ENCODE measurements around the gene ZSCAN18. TPM values are rescaled to one million over a fixed set of nuclear protein-coding genes. Genes with fewer than 3 reads are reported as not detected.

Gene ZSCAN18
- total and polyA plus RNA-seq, 4 donors, result 22.1 to 123 (median 53.0) TPM

- peak within 1 kb of the TSS; percentile 89 to 92 for H3K27ac ChIP-seq (ENCODE audit: low read depth in 1 of 2, low read length in 1 of 2)
- peak within 1 kb of the TSS; percentile 64 for H3K4me3 ChIP-seq
- peaks cover 0 to 71% (median 6%) of the 10 kb centered on the region in 4 donors for H3K9me3 ChIP-seq (ENCODE audit: control insufficient read depth in 4 of 4, insufficient read depth in 3 of 4, low read length in 3 of 4)
- peak; percentile 88 for ATAC-seq (ENCODE audit: insufficient read depth, low FRiP score)
- no peak for TF ChIP-seq CTCF (IDR thresholded peaks at IDR 0.05; ENCODE audit: control extremely low read depth, extremely low read depth)
- peak within 1 kb of the TSS; percentile 81 to 85 for H3K9ac ChIP-seq (ENCODE audit: insufficient read depth in 1 of 2, low read length in 2 of 2)
- 2 to 3% methylated on average over 50 to 62 of the region's 62 CpGs for WGBS, 2 donors
- peak; percentile 96 to 98 (median 96) for DNase-seq
- peaks cover 0 to 14% (median 5%) of the 10 kb centered on the region in 5 donors for H3K4me1 ChIP-seq (ENCODE audit: control insufficient read depth in 5 of 5, insufficient read depth in 5 of 5, low read length in 5 of 5)
- peaks cover 0 to 26% (median 11%) of the 10 kb centered on the region in 4 donors for H3K36me3 ChIP-seq (ENCODE audit: control insufficient read depth in 4 of 4, insufficient read depth in 4 of 4, low read length in 4 of 4)
- H3K27me3 ChIP-seq (ENCODE audit: control insufficient read depth in 3 of 3, insufficient read depth in 3 of 3, low read length in 2 of 3), result no peaks in the 10 kb centered on the region
These were observed 38.9 kb downstream of the ZSCAN18 start, which contains the start of gene ZNF135 for GRCh38 chr19:58059003-58059670. Gene ZNF135, plus strand, starts transcription at chr19:58059282. Its CDS starts 721 bp downstream, at chr19:58060003.

- Histone ChIP-seq H3K9me3 (ENCODE audit: control insufficient read depth in 4 of 4, insufficient read depth in 3 of 4, low read length in 3 of 4) (peaks cover 0 to 72% (median 2%) of the 10 kb centered on the region in 4 donors), H3K36me3 (ENCODE audit: control insufficient read depth in 4 of 4, insufficient read depth in 4 of 4, low read length in 4 of 4) (peaks cover 0 to 19% (median 8%) of the 10 kb centered on the region in 4 donors), H3K27ac (ENCODE audit: low read depth in 1 of 2, low read length in 1 of 2) (peak overlapping the region in 1 of 2 donors; percentile 79), H3K4me1 (ENCODE audit: control insufficient read depth in 5 of 5, insufficient read depth in 5 of 5, low read length in 5 of 5) (peaks cover 0 to 14% (median 5%) of the 10 kb centered on the region in 5 donors), H3K9ac (ENCODE audit: insufficient read depth in 1 of 2, low read length in 2 of 2) (peak overlapping the region in 1 of 2 donors; percentile 81), H3K27me3 (ENCODE audit: control insufficient read depth in 3 of 3, insufficient read depth in 3 of 3, low read length in 2 of 3) (no peaks in the 10 kb centered on the region), H3K4me3 (no peak overlapping the region)
- TF ChIP-seq CTCF (IDR thresholded peaks at IDR 0.05; ENCODE audit: control extremely low read depth, extremely low read depth), result no peak
- WGBS, 2 donors, result 90 to 91% methylated on average over 13 of the region's 13 CpGs
- DNase-seq, result no peak
- no peak for ATAC-seq (ENCODE audit: insufficient read depth, low FRiP score)
These were observed 39.6 kb downstream of the ZSCAN18 start for GRCh38 chr19:58058467-58058866.

GRCh38 chr19:58056861-58057260 is 41.2 kb downstream of the ZSCAN18 start:
- H3K4me1 ChIP-seq (ENCODE audit: control insufficient read depth in 5 of 5, insufficient read depth in 5 of 5, low read length in 5 of 5), result peaks cover 0 to 14% (median 5%) of the 10 kb centered on the region in 5 donors
- DNase-seq (no peak), ATAC-seq (ENCODE audit: insufficient read depth, low FRiP score) (no peak)
- no peak overlapping the region for H3K4me3 ChIP-seq
- H3K36me3 ChIP-seq (ENCODE audit: control insufficient read depth in 4 of 4, insufficient read depth in 4 of 4, low read length in 4 of 4), result peaks cover 0 to 12% (median under 1%) of the 10 kb centered on the region in 4 donors
- WGBS, 2 donors, result 91 to 97% methylated on average over 8 of the region's 8 CpGs
- H3K27ac ChIP-seq (ENCODE audit: low read depth in 1 of 2, low read length in 1 of 2), result no peak overlapping the region
- no peaks in the 10 kb centered on the region for H3K27me3 ChIP-seq (ENCODE audit: control insufficient read depth in 3 of 3, insufficient read depth in 3 of 3, low read length in 2 of 3)
- TF ChIP-seq CTCF (IDR thresholded peaks at IDR 0.05; ENCODE audit: control extremely low read depth, extremely low read depth), result no peak
- H3K9me3 ChIP-seq (ENCODE audit: control insufficient read depth in 4 of 4, insufficient read depth in 3 of 4, low read length in 3 of 4), result peaks cover 0 to 75% (median 0%) of the 10 kb centered on the region in 4 donors
- H3K9ac ChIP-seq (ENCODE audit: insufficient read depth in 1 of 2, low read length in 2 of 2), result no peak overlapping the region

All from lung (tissue), 12 donors.